Esophagus muscularis mucosa (tissue), 4 donors: ENCODE results near the gene TRAF2. TPM values are rescaled to one million over a fixed set of nuclear protein-coding genes. Genes with fewer than 3 reads are reported as not detected.

Experiments used
- DNase-seq: peaks from one replicate; pipeline ENCODE4 v3.0.0-alpha.2; 2017; ENCODE audit errors: extremely low spot score
- H3K27ac ChIP-seq, 4 donors: fragments of 200-600 bp; sonication (generic); replicated peaks in 1 of 4; 1 replicate in 3 of 4; 2 replicates in 1 of 4; pipeline ENCODE4 v1.5.1; 2016 to 2019; ENCODE audit warnings: mild to moderate bottlenecking in 1 of 4
- H3K27me3 ChIP-seq, 4 donors: fragments of 200-600 bp; sonication (generic); one replicate each; pipeline versions ENCODE4 v1.5.1 to v1.6.0; 2016 to 2019
- H3K36me3 ChIP-seq, 4 donors: fragments of 200-600 bp; sonication (generic); one replicate each; pipeline ENCODE4 v1.5.1; 2016 to 2019
- H3K4me1 ChIP-seq, 4 donors: fragments of 200-600 bp; sonication (generic); one replicate each; pipeline ENCODE4 v1.5.1; 2016 to 2019
- H3K4me3 ChIP-seq, 4 donors: fragments of 200-600 bp; sonication (generic); 1 replicate in 2 of 4; 2 replicates in 2 of 4; pipeline ENCODE4 v1.5.1; 2016 to 2019; ENCODE audit warnings: mild to moderate bottlenecking in 4 of 4, moderate library complexity in 1 of 4
- H3K9me3 ChIP-seq, 4 donors: fragments of 200-600 bp; sonication (generic); 1 replicate in 3 of 4; 2 replicates in 1 of 4; pipeline ENCODE4 v1.5.1; 2016 to 2019
- CTCF ChIP-seq, 3 experiments: fragments of 200-600 bp in 2 of 3; fragments of 450-650 bp in 1 of 3; sonication (generic) in 2 of 3; IDR thresholded peaks; one replicate each; pipeline ENCODE4 v1.5.1; 2017 to 2019; ENCODE audit warnings: antibody characterized with exemption in 3 of 3, mild to moderate bottlenecking in 2 of 3, moderate library complexity in 1 of 3
- EP300 ChIP-seq: sonication (generic); formaldehyde crosslinking; IDR thresholded peaks from one replicate; pipeline ENCODE4 v1.6.1; 2017; ENCODE audit warnings: antibody characterized with exemption
- POLR2A ChIP-seq: fragments of 450-650 bp; IDR thresholded peaks from one replicate; pipeline ENCODE4 v1.6.1; 2017; ENCODE audit warnings: antibody characterized with exemption, moderate library complexity, mild to moderate bottlenecking, low read depth
- POLR2AphosphoS5 ChIP-seq, 2 donors: sonication (generic); formaldehyde crosslinking; IDR thresholded peaks; one replicate each; pipeline ENCODE4 v1.6.1; 2017; ENCODE audit warnings: antibody characterized with exemption in 2 of 2
- WGBS: methylation state at CpG from one replicate; pipeline ENCODE4 v1.1.5; 2018; 5-methylcytosine and 5-hydroxymethylcytosine counted together
- intact Hi-C: fragments of 100-400 bp; cut with DNase I; formaldehyde crosslinking; loops from one replicate; pipeline ENCODE4 v1.15.1; 2023
- total RNA-seq, 4 donors: library from RNA; depleted of rRNA; stranded (reverse); fragments of >200 nt; gene quantifications; one replicate each; pipeline versions ENCODE4 v1.1.0 to v1.2.1, GENCODE V29; 2016

The TRAF2 gene
- total RNA-seq, 4 donors from 2014 or later, result 6.6 to 15.5 (median 12.4) TPM

DNA sequence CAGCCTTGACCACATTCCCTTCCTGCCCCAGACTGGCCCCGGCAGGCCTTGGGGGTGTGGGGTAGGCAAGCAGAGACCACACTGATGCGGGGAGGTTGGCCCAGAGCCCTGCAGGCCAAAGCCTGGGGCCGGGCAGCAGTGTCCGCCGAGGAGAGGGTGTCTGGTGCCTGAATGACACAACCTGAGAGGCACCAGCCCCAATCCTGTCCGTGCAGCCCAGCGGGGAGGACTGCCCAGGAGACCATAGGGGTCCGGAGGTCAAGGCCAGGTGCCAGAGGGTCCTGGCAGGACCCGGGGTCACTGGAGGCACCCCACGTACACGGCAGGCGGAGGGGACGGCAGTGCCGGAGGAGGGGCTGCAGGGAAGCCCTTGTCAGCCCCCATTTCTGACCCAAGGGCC is 85.4 kb downstream of the TRAF2 start:
- 78% methylated on average over 13 of the region's 14 CpGs for WGBS
- DNase-seq, result no peak
- Histone ChIP-seq H3K4me1 (peaks cover 8 to 24% (median 20%) of the 10 kb centered on the region in 4 donors), H3K27me3 (peaks cover 0 to 37% (median 0%) of the 10 kb centered on the region in 4 donors), H3K36me3 (no peaks in the 10 kb centered on the region), H3K9me3 (no peaks in the 10 kb centered on the region), H3K27ac (no peak overlapping the region), H3K4me3 (no peak overlapping the region)
- no peak for TF ChIP-seq POLR2A
- no peak for TF ChIP-seq CTCF (IDR thresholded peaks at IDR 0.05)
- no peak for TF ChIP-seq EP300
- TF ChIP-seq POLR2AphosphoS5 (IDR thresholded peaks at IDR 0.05), result no peak
- intact Hi-C loops, result no loop called here

DNA sequence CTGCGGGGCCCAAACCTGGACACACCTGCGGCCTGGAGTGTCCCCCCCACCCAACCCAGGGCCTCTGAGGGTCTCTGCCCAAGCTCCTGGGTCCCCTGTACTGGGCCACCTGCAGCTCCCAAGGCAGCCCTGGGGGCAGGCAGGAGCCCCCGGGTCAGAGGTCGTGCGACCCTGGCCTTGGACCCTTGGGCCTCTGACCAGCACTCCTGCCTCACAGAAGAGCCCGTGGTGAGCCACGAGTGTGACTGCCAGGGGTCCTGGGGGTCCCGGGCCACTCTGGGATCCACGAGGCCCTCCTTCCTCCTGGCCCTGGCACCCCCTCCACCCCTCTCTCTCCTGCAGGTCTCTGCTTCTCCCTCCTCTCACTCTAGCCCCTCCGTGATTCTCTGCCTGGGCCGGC is 86.0 kb downstream of the TRAF2 start:
- H3K4me3 ChIP-seq, result no peak overlapping the region
- no peaks in the 10 kb centered on the region for H3K9me3 ChIP-seq
- TF ChIP-seq CTCF (IDR thresholded peaks at IDR 0.05) (no peak), POLR2A (no peak), POLR2AphosphoS5 (IDR thresholded peaks at IDR 0.05) (no peak), EP300 (no peak)
- peaks cover 12 to 28% (median 26%) of the 10 kb centered on the region in 4 donors for H3K4me1 ChIP-seq
- DNase-seq, result no peak
- WGBS, result 81% methylated on average over 9 of the region's 11 CpGs
- intact Hi-C loops, result no loop called here
- no peaks in the 10 kb centered on the region for H3K36me3 ChIP-seq
- peaks cover 0 to 37% (median 0%) of the 10 kb centered on the region in 4 donors for H3K27me3 ChIP-seq
- no peak overlapping the region for H3K27ac ChIP-seq

- no peak for DNase-seq
- Histone ChIP-seq H3K27ac (no peak overlapping the region), H3K27me3 (peaks cover 0 to 37% (median 0%) of the 10 kb centered on the region in 4 donors), H3K9me3 (no peaks in the 10 kb centered on the region), H3K36me3 (no peaks in the 10 kb centered on the region), H3K4me3 (no peak overlapping the region), H3K4me1 (peaks cover 16 to 32% (median 30%) of the 10 kb centered on the region in 4 donors)
- intact Hi-C loops, result no loop called here
- TF ChIP-seq CTCF (IDR thresholded peaks at IDR 0.05) (no peak), EP300 (no peak), POLR2AphosphoS5 (IDR thresholded peaks at IDR 0.05) (no peak), POLR2A (no peak)
- WGBS, result 78% methylated on average over 13 of the region's 13 CpGs
Measured at GRCh38 chr9:136972743-136973142, 86.4 kb downstream of the TRAF2 start.

DNA sequence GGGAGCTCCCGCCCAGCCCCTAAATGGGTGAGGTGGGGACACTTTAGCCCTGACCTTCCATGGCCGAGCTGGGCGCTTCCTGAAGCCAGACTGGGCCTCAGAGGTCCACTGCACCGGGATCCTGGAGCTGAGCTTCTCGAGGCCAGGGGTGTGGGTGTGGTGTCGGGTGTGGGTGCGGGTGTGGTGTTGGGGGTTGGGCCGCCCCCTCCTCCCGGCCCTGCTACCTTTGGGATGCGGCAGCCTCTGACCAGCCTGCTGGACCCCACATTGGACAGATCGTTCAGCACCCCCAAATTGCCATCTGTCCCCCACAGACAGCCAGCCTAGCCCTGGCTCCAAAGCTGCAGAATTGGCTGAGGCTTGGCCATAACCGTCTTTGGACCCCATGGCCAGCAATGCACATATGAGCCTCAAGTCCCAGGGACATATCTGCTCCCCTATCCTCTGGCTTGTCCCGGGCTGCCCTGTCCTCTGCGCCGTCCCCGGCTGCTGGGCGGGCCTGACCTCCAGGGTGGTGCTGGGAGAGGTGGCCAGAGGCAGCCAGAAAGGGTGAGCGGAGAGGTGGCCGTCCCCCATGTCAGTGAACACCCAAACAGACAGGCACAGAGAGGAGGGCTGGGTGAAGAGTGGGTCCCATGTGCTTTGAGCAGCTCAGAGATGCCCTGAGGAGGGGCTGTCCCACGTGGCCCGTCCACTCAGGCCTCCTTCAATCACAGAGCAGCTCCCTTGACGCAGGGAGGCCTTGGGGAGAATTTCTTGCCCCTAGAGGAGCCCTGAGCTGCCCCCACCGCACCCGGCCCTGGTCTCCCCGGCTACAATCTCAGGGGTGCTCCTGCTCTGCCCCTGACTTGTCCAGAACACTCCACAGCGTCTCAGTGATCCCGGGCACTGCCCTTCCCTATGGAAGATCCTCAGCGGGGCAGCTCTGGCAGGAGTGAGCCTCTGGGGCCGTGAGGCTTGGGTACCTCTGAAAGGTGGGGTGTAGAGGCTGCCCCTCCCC is 87.6 kb downstream of the TRAF2 start:
- no peak overlapping the region for H3K4me3 ChIP-seq

More for the DNA sequence above, 87.6 kb downstream of the TRAF2 start:
- intact Hi-C loops, result no loop called here
- H3K9me3 ChIP-seq, result no peaks in the 10 kb centered on the region
- peaks cover 0 to 29% (median 0%) of the 10 kb centered on the region in 4 donors for H3K27me3 ChIP-seq
- 90% methylated on average over 18 of the region's 29 CpGs for WGBS
- H3K4me1 ChIP-seq, result peaks cover 28 to 44% (median 38%) of the 10 kb centered on the region in 4 donors
- no peak overlapping the region for H3K27ac ChIP-seq
- H3K36me3 ChIP-seq, result no peaks in the 10 kb centered on the region
- no peak for DNase-seq
- TF ChIP-seq POLR2AphosphoS5 (IDR thresholded peaks at IDR 0.05), result no peak
- no peak for TF ChIP-seq POLR2A
- TF ChIP-seq CTCF (IDR thresholded peaks at IDR 0.05), result no peak
- TF ChIP-seq EP300, result no peak
